ENCODE measurements around the gene SRL. TPM values are rescaled to one million over a fixed set of nuclear protein-coding genes. Genes with fewer than 3 reads are reported as not detected.

SRL gene
- total and polyA plus RNA-seq, 2 of the 13 experiments (the other 11 are each of a cell fraction or from before 2014, with no cell fraction given) = 0.05 TPM; not detected in 1

DNA sequence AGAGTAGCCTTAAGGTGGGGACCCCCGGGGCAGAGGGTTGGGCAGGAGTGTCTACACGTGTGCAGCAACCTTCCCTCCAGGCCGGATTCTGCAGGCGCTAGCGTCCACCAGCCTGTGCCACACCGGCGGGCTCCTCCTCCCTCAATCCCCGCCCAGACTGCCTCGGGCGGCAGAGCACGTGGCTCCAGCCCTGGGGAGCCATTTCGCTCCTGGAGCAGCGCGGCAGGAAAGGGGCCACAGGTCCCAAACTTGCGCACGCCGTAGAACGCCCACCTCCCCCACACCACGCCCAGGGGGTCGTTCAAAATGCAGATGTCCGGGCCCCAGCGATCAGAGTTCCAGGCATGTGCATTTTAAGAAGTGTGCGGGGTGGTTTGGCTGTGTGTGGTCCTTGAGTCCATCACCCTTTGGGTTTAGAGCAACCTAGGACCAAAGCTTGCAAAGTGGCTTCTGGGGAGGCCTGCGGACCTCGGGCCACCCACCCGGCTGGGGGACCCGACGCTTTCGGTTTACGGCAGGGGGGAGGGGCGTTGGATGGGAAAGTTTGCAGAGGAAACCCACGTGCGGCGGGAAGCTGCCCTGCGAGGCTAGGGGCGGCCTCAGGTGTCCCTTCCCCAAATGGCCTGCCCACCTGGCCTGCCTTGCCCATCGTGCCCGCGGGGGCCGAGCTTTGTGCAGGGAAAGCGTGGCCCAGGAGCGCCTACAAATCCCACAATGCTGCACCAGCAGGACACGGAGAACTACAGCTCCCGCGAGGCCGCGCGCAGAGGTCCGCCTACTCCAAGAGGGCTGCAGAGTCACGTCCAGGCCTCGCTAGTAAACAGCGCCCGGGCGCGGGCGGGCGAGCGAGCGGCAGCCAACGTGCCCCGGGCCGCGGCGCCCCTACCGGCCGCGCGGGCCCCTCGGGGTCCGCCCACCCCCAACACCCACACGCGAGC lies 29.6 kb upstream of the SRL start (continued):
- TF ChIP-seq, protein P1, sequence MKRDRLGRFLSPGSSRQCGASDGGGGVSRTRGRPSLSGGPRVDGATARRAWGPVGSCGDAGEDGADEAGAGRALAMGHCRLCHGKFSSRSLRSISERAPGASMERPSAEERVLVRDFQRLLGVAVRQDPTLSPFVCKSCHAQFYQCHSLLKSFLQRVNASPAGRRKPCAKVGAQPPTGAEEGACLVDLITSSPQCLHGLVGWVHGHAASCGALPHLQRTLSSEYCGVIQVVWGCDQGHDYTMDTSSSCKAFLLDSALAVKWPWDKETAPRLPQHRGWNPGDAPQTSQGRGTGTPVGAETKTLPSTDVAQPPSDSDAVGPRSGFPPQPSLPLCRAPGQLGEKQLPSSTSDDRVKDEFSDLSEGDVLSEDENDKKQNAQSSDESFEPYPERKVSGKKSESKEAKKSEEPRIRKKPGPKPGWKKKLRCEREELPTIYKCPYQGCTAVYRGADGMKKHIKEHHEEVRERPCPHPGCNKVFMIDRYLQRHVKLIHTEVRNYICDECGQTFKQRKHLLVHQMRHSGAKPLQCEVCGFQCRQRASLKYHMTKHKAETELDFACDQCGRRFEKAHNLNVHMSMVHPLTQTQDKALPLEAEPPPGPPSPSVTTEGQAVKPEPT (CRISPR knock-in tag; IDR thresholded peaks at IDR 0.05; ENCODE audit: low read depth) = peak; percentile 76
- TF ChIP-seq ZNF10 (CRISPR knock-in tag; IDR thresholded peaks at IDR 0.05; ENCODE audit: borderline replicate concordance, low read depth) (no peak), ZFX (CRISPR knock-in tag; IDR thresholded peaks at IDR 0.05; ENCODE audit: low read depth) (peak; percentile 99), ZNF256 (CRISPR knock-in tag; conservative IDR thresholded peaks at IDR 0.05) (0 out of 2 replicates have a peak, but pooled peaks have one; percentile 55), MTA3 (CRISPR knock-in tag; IDR thresholded peaks at IDR 0.05) (no peak), ZFYVE20 (CRISPR knock-in tag; IDR thresholded peaks at IDR 0.05; ENCODE audit: borderline replicate concordance, low read depth) (no peak), TOE1 (CRISPR knock-in tag; IDR thresholded peaks at IDR 0.05) (no peak), RBM22 (optimal IDR thresholded peaks at IDR 0.05; ENCODE audit: low read length) (peak; percentile 49)
- TF ChIP-seq, protein P2, sequence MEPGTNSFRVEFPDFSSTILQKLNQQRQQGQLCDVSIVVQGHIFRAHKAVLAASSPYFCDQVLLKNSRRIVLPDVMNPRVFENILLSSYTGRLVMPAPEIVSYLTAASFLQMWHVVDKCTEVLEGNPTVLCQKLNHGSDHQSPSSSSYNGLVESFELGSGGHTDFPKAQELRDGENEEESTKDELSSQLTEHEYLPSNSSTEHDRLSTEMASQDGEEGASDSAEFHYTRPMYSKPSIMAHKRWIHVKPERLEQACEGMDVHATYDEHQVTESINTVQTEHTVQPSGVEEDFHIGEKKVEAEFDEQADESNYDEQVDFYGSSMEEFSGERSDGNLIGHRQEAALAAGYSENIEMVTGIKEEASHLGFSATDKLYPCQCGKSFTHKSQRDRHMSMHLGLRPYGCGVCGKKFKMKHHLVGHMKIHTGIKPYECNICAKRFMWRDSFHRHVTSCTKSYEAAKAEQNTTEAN (CRISPR knock-in tag; conservative IDR thresholded peaks at IDR 0.05) = peak; percentile 68; the same call in 1 of the 2 replicates
- TF ChIP-seq, protein P3, sequence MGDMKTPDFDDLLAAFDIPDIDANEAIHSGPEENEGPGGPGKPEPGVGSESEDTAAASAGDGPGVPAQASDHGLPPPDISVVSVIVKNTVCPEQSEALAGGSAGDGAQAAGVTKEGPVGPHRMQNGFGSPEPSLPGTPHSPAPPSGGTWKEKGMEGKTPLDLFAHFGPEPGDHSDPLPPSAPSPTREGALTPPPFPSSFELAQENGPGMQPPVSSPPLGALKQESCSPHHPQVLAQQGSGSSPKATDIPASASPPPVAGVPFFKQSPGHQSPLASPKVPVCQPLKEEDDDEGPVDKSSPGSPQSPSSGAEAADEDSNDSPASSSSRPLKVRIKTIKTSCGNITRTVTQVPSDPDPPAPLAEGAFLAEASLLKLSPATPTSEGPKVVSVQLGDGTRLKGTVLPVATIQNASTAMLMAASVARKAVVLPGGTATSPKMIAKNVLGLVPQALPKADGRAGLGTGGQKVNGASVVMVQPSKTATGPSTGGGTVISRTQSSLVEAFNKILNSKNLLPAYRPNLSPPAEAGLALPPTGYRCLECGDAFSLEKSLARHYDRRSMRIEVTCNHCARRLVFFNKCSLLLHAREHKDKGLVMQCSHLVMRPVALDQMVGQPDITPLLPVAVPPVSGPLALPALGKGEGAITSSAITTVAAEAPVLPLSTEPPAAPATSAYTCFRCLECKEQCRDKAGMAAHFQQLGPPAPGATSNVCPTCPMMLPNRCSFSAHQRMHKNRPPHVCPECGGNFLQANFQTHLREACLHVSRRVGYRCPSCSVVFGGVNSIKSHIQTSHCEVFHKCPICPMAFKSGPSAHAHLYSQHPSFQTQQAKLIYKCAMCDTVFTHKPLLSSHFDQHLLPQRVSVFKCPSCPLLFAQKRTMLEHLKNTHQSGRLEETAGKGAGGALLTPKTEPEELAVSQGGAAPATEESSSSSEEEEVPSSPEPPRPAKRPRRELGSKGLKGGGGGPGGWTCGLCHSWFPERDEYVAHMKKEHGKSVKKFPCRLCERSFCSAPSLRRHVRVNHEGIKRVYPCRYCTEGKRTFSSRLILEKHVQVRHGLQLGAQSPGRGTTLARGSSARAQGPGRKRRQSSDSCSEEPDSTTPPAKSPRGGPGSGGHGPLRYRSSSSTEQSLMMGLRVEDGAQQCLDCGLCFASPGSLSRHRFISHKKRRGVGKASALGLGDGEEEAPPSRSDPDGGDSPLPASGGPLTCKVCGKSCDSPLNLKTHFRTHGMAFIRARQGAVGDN (CRISPR knock-in tag; IDR thresholded peaks at IDR 0.05) = peak; percentile 99
- TF ChIP-seq, protein P4, sequence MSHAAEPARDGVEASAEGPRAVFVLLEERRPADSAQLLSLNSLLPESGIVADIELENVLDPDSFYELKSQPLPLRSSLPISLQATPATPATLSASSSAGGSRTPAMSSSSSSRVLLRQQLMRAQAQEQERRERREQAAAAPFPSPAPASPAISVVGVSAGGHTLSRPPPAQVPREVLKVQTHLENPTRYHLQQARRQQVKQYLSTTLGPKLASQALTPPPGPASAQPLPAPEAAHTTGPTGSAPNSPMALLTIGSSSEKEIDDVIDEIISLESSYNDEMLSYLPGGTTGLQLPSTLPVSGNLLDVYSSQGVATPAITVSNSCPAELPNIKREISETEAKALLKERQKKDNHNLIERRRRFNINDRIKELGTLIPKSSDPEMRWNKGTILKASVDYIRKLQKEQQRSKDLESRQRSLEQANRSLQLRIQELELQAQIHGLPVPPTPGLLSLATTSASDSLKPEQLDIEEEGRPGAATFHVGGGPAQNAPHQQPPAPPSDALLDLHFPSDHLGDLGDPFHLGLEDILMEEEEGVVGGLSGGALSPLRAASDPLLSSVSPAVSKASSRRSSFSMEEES (CRISPR knock-in tag; IDR thresholded peaks at IDR 0.05) = peak; percentile 71
- TF ChIP-seq, protein P5, sequence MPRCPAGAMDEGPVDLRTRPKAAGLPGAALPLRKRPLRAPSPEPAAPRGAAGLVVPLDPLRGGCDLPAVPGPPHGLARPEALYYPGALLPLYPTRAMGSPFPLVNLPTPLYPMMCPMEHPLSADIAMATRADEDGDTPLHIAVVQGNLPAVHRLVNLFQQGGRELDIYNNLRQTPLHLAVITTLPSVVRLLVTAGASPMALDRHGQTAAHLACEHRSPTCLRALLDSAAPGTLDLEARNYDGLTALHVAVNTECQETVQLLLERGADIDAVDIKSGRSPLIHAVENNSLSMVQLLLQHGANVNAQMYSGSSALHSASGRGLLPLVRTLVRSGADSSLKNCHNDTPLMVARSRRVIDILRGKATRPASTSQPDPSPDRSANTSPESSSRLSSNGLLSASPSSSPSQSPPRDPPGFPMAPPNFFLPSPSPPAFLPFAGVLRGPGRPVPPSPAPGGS (CRISPR knock-in tag; IDR thresholded peaks at IDR 0.05) = peak; percentile 86; the same call in 1 of the 2 replicates
- TF ChIP-seq, protein P6, sequence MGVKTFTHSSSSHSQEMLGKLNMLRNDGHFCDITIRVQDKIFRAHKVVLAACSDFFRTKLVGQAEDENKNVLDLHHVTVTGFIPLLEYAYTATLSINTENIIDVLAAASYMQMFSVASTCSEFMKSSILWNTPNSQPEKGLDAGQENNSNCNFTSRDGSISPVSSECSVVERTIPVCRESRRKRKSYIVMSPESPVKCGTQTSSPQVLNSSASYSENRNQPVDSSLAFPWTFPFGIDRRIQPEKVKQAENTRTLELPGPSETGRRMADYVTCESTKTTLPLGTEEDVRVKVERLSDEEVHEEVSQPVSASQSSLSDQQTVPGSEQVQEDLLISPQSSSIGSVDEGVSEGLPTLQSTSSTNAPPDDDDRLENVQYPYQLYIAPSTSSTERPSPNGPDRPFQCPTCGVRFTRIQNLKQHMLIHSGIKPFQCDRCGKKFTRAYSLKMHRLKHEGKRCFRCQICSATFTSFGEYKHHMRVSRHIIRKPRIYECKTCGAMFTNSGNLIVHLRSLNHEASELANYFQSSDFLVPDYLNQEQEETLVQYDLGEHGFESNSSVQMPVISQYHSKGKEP (CRISPR knock-in tag; IDR thresholded peaks at IDR 0.05) = peak; percentile 72; the same call in 1 of the 2 replicates

All from HepG2 (cell line).